GM18861 (cell line): ENCODE data around the gene ABR.

ENCODE experiments used
- ATAC-seq: cut with Tn5 transposase; IDR thresholded peaks from one replicate; pipeline ENCODE4 v1.9.1; 2021; ENCODE audit not compliant: unreplicated experiment

ABR gene

DNA sequence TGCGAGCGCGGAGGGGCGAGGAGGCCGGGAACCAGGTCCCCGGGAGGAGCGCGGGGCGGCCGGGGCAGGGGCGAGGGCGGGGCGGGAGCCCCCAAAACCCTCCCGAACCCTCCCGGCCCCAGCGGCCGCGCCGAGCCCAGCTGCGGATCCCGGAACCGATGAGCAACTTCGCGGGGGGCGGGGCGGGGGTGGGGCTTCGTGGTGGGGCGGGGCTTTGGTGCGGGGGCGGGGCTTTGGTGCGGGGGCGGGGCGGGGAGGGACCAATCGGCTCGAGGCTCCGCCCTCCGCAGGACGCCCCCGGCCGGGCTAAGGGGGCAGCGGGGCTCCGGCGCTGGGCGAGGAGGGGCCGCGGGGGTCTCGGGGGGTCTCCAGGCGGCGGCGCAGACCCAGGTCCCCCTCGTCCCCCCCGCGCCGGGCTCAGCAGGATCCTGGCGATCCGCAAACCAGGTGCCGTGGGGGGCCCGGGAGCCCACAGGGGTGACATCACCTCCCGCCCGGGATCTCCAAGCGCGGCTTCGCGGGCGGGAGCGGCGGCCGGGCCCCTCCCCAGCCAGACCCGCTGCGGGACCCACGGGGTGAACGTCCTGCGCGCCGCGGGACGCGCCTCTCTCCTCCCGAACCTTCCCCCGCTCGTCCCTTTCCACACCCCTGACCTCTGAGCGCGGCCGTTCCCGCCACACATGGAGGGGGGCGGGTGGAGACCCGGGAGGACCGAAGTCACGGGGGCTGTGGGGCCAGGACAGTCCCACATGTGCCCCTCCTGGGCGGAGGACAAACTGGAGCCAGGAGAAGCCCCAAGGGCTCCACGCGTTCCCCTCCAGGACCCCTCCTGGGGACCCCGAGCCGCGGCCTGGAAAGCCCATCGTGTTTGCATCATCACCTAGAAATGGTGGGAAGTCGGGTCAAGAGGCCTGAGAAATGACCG, at the start of gene ABR:
TSS of gene ABR (minus strand) at position 164 of the 925 bp plus-strand sequence. CDS start 254 bp downstream, outside the sequence.
- ATAC-seq = no peak

DNA sequence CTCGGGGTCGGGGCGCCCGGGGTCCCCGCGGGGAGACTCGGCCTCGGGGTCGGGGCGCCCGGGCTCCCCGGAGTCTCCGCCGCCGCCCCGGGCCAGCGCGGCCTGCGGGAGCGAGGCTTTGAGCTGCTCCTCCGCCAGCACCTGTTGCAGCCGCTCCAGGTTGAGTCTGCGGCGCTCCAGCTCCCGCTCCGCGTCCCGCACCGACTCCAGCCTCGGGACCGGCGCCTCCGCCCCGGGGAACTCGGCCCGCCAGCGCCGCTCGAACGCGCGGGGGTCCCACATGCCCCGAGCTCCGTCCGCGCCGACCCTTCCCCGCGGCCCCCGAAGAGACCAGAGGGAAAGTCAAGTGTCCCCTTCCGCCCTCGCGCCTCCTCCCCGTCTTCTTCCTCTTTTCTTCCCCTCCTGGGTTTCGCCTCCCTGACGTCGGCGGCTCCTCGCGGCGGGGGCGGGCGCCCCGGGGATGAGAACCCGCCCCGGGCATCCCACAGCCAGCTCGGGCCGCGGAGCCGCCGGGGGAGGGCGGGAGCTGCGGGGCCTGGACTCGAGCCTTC, 49.6 kb upstream of the ABR start:
- ATAC-seq = no peak

DNA sequence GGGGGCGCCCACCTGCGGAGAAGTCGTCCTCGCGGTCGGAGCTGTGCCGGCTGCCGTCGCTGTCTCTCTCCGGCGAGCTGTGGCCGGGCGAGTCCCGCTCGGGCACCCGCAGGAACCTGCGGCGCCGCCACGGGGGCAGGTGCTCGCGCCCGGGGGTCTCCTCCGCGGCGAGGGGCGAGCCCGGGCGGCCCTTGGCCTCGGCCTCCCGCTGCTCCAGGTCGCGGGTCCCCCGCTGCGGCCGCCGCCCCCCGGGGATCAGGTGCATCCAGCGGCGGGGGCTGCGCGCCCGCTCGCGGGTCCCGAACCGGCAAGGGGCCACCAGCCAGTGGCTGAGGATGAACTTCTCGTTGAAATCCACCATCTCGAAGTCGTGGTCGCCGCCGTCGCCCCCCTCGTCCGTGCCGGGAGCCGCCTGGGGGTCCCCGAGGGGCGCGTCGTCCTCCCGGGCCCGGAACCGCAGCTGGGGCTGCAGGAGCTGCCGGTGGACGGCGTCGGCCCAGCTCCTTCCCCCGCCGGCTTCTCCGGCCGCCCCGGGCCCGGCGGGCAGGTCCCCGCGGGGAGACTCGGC, 49.1 kb upstream of the ABR start:
- ATAC-seq = no peak

DNA sequence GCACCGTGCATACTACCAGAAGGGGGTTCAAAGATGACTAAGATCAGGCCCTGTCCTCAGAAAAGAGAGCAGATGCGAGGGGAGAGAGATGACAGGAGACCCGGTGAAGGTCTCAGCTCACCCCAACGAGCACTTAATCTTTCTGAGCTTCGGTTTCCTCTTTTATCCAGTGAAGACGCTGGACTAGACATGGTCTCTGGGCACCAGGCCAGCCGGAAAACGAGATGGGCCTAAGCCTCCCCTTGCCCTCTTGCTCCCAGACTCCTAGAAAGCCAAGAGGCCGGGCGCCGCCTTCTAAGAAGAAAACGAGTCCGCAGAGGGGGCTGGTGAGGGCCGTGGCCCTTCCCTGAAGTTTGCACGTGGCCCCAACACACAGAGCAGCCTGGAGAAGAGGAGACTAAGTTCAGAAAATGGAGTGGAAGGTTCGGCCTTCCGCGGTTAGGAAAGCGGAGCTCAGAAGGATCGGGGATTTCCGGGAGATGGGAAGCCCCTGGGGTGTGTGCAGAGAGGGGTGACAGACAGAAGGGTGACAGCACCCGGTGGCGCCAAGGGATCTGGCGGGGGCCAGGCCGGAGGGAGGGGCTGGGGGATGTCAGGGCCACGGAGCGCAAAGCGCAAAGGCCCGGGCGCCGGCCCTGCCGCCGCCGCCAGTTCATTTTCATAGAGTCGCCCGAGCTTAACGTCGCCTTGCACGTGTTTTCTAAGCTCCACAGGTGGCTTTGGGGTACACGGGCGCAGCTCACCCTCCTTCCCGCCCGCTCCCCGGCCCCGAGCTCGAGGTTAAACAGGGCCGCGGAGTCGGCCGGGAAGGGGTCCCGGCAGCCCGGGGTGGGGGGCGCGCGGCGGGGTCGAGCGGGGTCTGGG, 48.4 kb upstream of the ABR start:
- ATAC-seq = no peak

DNA sequence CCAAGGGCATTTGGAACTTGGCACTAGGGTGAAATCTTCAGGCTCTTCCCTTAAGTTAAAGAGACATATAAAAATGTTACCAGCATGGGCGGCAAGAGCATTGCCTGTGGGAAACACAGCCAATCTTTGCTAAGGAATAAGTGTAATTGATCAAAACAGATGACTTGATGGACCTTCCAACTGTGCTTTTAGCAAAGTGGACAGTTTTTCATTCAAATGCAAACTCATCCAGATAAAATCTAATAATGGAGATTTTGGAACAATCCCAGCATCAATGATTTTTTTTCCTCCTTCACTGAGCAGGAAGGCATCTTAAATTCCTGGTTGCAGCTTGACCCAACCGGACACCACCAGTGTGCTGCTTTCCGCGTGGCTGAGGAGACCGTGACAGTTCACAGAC, 47.6 kb upstream of the ABR start:
- ATAC-seq = no peak

DNA sequence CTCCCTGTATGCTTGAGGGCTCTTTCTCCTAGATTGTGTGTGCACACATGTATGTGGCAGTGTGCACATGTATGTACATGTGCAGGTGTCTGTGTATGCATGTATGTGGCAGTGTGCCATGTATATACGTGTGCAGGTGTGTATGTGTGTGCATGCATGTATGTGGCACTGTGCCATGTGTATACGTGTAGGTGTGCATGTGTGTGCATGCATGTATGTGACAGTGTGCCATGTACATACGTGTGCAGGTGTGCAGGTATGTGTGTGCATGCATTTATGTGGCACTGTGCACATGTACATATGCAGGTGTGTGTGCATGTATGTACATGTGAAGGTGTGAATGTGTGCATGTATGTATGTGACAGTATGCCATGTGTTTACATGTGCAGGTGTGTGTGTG, 46.5 kb upstream of the ABR start:
- no peak for ATAC-seq

DNA sequence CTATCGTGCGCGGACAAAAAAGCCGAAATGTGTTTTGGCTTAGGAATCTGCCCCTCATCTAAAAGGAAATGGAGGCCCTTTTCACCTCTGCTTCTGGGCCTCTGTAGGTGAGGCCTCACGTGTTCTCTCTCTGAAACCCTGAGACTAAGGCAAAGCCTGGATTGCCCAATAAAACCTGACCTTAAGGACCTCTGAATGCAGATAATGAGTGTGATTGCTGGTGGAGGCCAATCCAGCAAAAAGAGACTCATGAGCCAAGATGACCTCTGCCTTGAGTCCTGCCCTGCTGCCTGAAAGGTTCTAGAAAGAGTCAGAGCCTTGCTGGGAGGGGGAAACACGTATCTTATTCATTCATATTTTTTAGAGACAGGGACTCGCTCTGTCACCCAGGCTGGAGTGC, 44.5 kb upstream of the ABR start:
- ATAC-seq = no peak

DNA sequence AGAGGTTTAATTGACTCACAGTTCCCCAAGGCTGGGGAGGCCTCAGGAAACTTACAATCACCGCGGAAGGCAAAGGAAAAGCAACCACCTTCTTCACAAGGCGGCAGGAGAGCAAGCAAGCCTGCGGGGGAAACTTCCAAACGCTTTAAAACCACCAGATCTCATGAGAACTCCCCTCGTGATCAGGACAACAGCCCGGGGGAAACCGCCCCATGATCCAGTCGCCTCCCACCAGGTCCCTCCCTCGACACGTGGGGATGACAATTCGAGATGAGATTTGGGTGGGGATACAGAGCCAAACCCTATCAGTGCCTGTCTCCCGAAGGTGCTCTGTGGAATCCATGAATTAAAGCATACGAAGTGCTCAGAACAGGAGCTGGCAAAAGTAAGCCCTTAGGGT, 43.9 kb upstream of the ABR start:
- no peak for ATAC-seq

DNA sequence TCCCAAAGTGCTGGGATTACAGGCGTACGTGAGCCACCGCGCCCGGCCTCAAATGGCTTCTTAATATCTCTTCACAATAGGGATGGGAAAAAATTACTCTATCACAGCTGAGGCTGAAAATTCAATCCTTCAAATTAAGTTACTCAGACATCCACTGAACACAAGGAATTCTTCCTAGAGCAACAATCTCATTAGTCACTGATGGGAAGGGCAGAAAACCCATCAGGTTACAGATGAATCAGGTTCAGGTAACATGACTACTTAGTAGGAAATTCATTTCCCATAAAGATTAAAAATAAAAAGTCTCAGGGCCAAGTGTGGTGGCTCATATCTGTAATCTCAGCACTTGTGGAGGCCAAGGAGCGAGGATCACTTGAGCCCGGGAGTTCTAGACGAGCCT, 42.5 kb upstream of the ABR start:
- no peak for ATAC-seq

DNA sequence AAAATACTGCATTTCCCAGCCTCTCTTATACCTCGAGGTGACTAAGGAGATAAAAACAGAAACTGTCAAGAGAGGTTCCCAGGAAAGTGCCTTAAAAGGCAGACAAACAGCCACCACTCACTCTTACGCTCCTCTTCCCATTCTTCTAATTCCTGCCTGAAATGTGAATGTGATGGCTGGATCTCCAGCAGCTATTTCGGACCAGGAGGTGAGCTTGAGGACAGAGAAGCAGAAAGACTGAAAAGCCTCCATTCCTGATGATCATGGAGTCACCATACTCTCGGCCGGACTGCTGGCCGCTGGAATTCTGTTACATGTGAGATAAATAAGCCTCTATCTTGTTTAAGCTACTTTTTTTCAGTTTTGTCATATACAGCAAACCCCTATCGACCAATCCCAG, 41.4 kb upstream of the ABR start:
- no peak for ATAC-seq

DNA sequence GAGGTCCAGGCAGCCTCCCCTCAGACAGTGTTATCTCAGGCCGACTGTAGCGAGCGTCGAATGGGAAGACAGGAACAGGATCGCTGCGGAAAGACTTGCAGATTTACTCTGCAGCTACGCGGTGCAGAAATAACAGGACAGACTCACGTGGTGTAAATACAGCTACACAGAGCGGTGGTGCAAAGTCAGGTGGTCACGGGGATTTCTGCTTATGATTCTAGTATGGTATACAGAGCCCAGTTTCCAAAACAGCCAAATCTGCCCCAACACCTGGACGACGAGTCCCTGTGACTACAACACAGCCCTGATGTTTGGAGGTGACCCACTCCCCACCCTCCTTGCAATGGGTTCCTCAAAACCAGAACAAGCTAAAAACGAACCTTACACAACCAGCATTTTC, 40.6 kb upstream of the ABR start:
- ATAC-seq = no peak

DNA sequence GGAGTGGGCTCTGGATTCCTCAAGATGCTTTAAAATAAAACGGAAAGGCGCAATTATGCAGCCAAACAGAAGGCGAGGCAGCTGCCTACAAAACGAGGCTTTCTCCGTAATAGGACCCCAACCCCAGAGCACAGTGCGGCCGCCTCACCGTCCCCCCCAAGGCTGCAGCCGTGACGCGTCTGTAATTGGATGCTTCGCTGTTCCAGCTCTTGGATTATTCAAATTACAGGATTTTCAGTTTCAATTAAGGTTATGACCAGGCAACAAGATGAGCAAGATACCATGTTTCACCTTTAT, 37.3 kb upstream of the ABR start:
- no peak for ATAC-seq

DNA sequence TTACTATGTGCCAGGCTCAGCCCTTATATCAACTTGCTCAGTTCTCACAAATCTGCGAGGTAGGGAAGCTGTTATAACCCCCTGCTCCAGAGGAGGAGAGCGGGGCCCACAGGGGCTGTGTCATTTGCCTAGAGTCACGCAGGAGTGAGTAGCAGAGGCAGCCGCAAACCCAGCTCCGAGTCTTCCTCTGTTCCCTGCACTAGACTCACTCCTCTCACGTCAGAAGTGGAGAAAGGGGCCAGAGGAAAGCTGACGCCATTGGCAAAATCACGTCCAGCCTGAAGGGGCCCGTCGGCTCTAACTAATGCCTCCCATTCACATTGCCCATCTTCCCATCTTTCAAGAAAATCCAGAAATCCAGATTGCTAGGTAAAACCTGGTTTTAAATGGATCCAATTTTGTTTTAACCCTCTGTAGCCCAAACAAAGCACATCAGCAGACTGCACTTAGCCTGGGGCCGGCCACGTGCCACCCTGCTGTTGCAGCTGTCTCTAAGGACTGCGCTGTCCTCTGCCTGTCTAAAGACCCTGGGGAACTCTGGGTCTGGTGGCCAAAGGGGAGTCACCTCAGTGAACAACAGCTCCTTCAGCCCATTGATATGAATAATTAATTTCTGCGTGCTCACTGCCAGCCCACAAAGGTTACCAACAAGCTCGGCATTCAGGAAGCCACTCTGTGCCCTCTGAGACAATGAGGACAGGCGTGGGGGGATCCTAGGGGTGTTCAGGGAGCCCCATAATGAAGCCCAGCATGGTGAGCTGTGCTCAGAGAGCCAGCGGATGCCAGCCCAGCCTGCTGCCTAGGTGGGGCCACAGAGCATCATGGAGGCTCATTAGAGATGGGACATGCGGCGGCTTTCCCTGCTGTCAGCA, 36.7 kb upstream of the ABR start:
- ATAC-seq = peak; percentile 56

DNA sequence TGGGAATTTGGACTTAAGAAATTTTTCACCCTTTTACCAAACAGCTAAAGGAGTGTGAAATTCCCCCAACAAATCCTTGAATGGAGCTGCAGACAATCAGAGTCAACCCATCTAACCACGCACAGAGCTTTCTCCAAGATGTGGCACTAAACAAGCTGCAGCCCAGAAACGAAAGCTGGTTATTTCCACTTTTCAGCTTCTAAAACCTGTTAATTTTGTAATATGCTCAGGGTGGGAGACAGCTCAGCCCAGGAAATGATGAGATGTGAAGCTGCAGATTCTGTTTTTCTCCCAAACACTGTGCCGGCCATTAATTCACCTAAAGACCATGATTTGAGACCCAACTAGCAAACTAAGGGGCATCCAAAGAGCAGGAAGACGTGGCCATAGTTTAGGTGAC, 33.2 kb upstream of the ABR start:
- ATAC-seq = no peak

DNA sequence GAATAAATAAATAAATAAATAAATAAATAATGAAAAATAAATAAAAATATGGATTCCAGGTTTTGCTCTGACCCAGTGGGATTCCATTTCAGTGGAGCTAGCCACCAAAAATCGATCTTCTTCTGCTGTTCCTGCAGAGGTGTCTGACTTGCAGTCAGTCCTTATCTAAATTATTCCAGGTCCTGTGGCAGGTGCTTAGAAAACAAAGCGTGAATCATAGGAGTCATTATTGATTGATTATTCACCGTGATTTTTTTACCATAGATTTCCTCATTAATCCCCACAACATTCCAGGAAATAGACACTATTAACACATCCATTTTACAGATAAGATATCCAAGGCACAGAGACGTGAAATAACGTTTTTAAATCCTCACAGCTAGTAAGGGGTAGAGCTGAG, 31.5 kb upstream of the ABR start:
- no peak for ATAC-seq

DNA sequence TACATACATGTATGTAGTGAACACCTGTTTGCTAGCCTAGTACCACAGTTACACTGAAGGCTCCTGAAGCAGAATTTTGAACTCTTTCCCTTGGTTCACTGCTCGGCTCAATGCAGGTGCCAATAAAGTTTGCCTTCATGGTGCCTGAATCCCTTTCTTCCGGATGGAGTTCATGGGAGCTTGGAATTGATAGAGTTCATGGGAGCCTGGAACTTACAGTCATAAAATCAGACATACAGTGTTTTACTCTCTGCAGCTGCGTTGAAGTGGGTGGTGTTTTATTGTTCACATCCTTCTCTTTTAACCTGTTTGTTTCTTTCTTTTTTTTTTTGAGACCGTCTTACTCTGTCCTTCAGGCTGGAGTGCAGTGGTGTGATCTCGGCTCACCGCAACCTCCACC, 29.2 kb upstream of the ABR start:
- no peak for ATAC-seq

DNA sequence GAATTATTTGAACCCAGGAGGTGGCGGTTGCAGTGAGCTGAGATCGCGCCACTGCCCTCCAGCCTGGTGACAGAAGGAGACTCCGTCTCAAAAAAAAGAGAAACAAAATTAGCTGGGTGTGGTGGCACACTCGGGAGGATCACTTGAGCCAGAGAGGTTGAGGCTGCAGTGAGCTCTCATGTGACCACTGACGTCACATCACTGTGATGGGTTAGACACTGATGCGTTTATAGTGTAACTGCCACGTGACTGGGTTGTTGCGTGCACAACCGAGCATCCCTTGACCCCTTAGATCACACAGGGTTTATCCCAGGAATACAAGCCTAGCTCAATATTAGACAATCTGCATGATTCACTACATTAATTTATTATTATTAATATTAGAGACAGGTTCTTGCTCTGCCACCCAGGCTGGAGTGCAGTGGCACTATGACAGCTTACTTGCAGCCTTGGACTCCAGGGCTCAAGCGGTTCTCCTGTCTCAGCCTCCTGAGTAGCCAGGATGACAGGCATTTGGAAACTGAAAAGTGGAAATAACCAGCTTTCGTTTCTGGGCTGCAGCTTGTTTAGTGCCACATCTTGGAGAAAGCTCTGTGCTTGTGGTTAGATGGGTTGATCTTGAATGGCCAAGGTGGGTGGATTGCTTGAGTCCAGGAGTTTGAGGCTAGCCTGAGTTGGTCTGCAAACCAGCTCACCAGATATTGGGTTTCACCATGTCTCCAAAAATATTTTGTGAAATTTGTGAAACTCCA, 26.4 kb upstream of the ABR start:
- no peak for ATAC-seq

DNA sequence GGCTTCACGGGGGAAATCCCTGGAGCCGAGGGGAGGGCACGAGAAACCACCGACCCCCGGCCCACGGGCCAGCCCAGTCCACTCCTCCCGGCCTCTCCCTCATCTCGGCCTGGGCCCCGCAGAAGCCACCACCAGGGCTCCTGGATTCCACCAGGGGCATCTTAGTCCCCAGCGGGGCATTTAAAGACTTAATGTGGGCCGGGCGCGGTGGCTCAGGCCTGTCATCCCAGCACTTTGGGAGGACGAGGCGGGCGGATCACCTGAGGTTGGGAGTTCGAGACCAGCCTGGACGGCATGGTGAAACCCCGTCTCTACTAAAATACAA, 24.1 kb upstream of the ABR start:
- ATAC-seq = no peak

DNA sequence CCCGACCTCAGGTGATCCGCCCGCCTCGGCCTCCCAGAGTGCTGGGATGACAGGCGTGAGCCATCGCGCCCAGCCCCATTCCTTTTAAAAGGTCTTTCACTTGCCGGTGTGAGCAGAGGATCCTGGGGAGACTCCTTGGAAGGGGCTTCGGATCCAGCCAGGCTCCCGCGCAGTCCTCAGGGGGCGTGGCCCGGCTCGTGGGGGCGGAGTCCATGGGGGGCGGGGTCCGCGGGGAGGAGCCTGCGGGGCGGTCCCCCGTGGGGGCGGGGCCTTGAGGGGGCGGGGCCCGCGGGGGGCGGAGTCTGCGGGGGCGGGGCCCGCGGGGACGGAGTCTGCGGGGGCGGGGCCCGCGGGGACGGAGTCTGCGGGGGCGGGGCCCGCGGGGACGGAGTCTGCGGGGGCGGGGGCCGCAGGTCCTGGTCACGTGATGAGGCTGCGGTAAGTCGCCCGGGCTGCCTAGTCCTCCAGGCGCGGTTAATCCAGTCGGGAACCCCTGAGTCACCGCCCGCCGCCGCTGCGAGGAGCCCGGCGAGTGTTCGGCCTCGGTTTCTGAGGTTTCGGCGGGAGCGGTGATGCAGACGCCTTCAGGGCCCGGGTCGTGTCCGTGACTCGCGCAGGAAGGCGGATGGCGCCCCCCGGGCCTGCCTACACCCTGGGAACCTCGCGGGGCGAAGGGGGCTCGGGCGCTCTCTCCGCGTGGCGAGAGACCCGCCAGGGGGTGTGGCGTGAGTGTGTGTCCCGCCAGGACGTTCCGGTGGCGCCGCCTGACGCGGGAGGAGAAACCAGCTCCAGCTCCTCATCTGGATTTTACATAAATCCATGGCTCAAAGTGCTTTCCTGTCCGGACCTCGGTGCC, 23.6 kb upstream of the ABR start:
- ATAC-seq = no peak
